Liver (tissue), 9 donors: Measurements from ENCODE around the gene AGBL4. TPM values are rescaled to one million over a fixed set of nuclear protein-coding genes. Genes with fewer than 3 reads are reported as not detected.
A peak's percentile ranks its signal among the peaks of the same experiment; 100 is the strongest.

Experiments used
- DNase-seq: peaks from one replicate; pipeline ENCODE4 v3.0.0-alpha.2; 2017; ENCODE audit warnings: low spot score
- H3K27ac ChIP-seq, 2 donors: one replicate each; pipeline ENCODE4 v1.7.0; 2013; ENCODE audit warnings: inconsistent platforms in 2 of 2, low read length in 2 of 2, control low read depth in 1 of 2, low read depth in 1 of 2, mild to moderate bottlenecking in 1 of 2
- H3K27me3 ChIP-seq, 4 donors: one replicate each; pipeline versions ENCODE4 v1.6.1 to v1.7.0; 2013; ENCODE audit warnings: low read length in 3 of 4, inconsistent platforms in 1 of 4, mild to moderate bottlenecking in 1 of 4, moderate library complexity in 1 of 4; ENCODE audit not compliant: control insufficient read depth in 4 of 4, insufficient read depth in 4 of 4
- H3K36me3 ChIP-seq, 4 donors: one replicate each; pipeline versions ENCODE4 v1.6.1 to v1.7.0; 2013; ENCODE audit warnings: low read length in 3 of 4, mild to moderate bottlenecking in 3 of 4, low read depth in 1 of 4, moderate library complexity in 1 of 4; ENCODE audit not compliant: control insufficient read depth in 4 of 4, insufficient read depth in 3 of 4
- H3K4me1 ChIP-seq, 4 donors: one replicate each; pipeline versions ENCODE4 v1.6.1 to v1.7.0; 2013; ENCODE audit warnings: low read length in 3 of 4, mild to moderate bottlenecking in 3 of 4, moderate library complexity in 1 of 4; ENCODE audit not compliant: control insufficient read depth in 4 of 4, insufficient read depth in 4 of 4
- H3K4me3 ChIP-seq, 3 donors: one replicate each; pipeline versions ENCODE4 v1.6.1 to v1.7.0; 2013; ENCODE audit warnings: low read length in 3 of 3, control low read depth in 1 of 3, low read depth in 1 of 3, mild to moderate bottlenecking in 1 of 3
- H3K9ac ChIP-seq, 2 donors: one replicate each; pipeline ENCODE4 v1.7.0; 2013; ENCODE audit warnings: low read length in 2 of 2, mild to moderate bottlenecking in 2 of 2, moderate library complexity in 2 of 2, control low read depth in 1 of 2, low read depth in 1 of 2
- H3K9me3 ChIP-seq, 4 donors: one replicate each; pipeline versions ENCODE4 v1.6.1 to v1.7.0; 2013; ENCODE audit warnings: low read length in 3 of 4; ENCODE audit not compliant: control insufficient read depth in 4 of 4
- ATF3 ChIP-seq: IDR thresholded peaks from 2 replicates; pipeline ENCODE4 v1.6.1; 2016; ENCODE audit warnings: antibody characterized with exemption
- CTCF ChIP-seq: fragments of 150-350 bp; IDR thresholded peaks from 2 replicates; pipeline ENCODE4 v1.5.1; 2017; ENCODE audit warnings: improper control_type of control experiment, low read depth, low read length; ENCODE audit not compliant: missing input control
- EGR1 ChIP-seq, 2 donors: IDR thresholded peaks; 2 replicates each; pipeline ENCODE4 v1.6.1; 2016 to 2018; ENCODE audit warnings: antibody characterized with exemption in 2 of 2, low read depth in 2 of 2
- FOXA1 ChIP-seq: IDR thresholded peaks from 2 replicates; pipeline ENCODE4 v1.6.1; 2016; ENCODE audit warnings: antibody characterized with exemption
- FOXA2 ChIP-seq: IDR thresholded peaks from 2 replicates; pipeline ENCODE4 v1.6.1; 2016; ENCODE audit warnings: antibody characterized with exemption
- GABPA ChIP-seq, 2 donors: IDR thresholded peaks in 1 of 2; conservative IDR thresholded peaks in 1 of 2; 2 replicates each; pipeline ENCODE4 v1.6.1; 2016; ENCODE audit warnings: antibody characterized with exemption in 2 of 2, mild to moderate bottlenecking in 1 of 2, moderate library complexity in 1 of 2
- HNF4A ChIP-seq, 2 donors: conservative IDR thresholded peaks; 2 replicates each; pipeline ENCODE4 v1.6.1; 2016; ENCODE audit warnings: antibody characterized with exemption in 2 of 2, mild to moderate bottlenecking in 2 of 2
- HNF4G ChIP-seq: IDR thresholded peaks from 2 replicates; pipeline ENCODE4 v1.6.1; 2016; ENCODE audit warnings: antibody characterized with exemption
- JUND ChIP-seq, 2 donors: IDR thresholded peaks; 2 replicates each; pipeline ENCODE4 v1.6.1; 2016; ENCODE audit warnings: antibody characterized with exemption in 2 of 2
- MAX ChIP-seq: IDR thresholded peaks from 2 replicates; pipeline ENCODE4 v1.6.1; 2016; ENCODE audit warnings: antibody characterized with exemption
- NR2F2 ChIP-seq: IDR thresholded peaks from 2 replicates; pipeline ENCODE4 v1.6.1; 2016; ENCODE audit warnings: antibody characterized with exemption
- REST ChIP-seq: IDR thresholded peaks from 2 replicates; pipeline ENCODE4 v1.6.1; 2016; ENCODE audit warnings: antibody characterized with exemption, mild to moderate bottlenecking
- RXRA ChIP-seq, 2 donors: IDR thresholded peaks; 2 replicates each; pipeline ENCODE4 v1.6.1; 2017 to 2018; ENCODE audit warnings: antibody characterized with exemption in 2 of 2, mild to moderate bottlenecking in 1 of 2
- SP1 ChIP-seq: IDR thresholded peaks from 2 replicates; pipeline ENCODE4 v1.6.1; 2018; ENCODE audit warnings: antibody characterized with exemption, mild to moderate bottlenecking
- TAF1 ChIP-seq: conservative IDR thresholded peaks from 2 replicates; pipeline ENCODE4 v1.6.1; 2016; ENCODE audit warnings: antibody characterized with exemption, mild to moderate bottlenecking
- YY1 ChIP-seq: IDR thresholded peaks from 2 replicates; pipeline ENCODE4 v1.6.1; 2016; ENCODE audit warnings: antibody characterized with exemption, mild to moderate bottlenecking
- WGBS: extraction: QIAGEN DNeasy Blood & Tissue Kit; methylation state at CpG from one replicate; pipeline ENCODE4 v1.1.7; 2013; 5-methylcytosine and 5-hydroxymethylcytosine counted together
- polyA plus RNA-seq, 2 donors: library from polyadenylated mRNA; stranded (reverse) in 1 of 2; unstranded in 1 of 2; fragments of 200-250 nt in 1 of 2; fragments of >200 nt in 1 of 2; fragmentation: Nextera tagmentation in 1 of 2; extraction: Ambion mirVana in 1 of 2; gene quantifications; one replicate each; pipeline versions ENCODE4 v1.2.1 to v1.2.3, GENCODE V29; 2013 to 2015
- total RNA-seq, 2 donors: library from RNA; depleted of rRNA; stranded (reverse); fragments of >200 nt; gene quantifications; one replicate each; pipeline ENCODE4 v1.2.3, GENCODE V29; 2014
- donor health status: healthy.
- donor health status: healthy.
- donor health status: healthy.
- donor health status: healthy.
- donor health status: healthy.

Gene AGBL4
- total and polyA plus RNA-seq, 4 donors = 0.75 to 0.76 TPM; not detected in 2

GRCh38 chr1:48979940-48980339 is 1043.8 kb downstream of the AGBL4 start:
- DNase-seq = no peak
- Histone ChIP-seq H3K9me3 (no peaks in the 10 kb centered on the region), H3K27ac (no peak overlapping the region), H3K36me3 (no peaks in the 10 kb centered on the region), H3K4me1 (no peaks in the 10 kb centered on the region), H3K4me3 (no peak overlapping the region), H3K9ac (no peak overlapping the region), H3K27me3 (peaks cover 0 to 9% (median 0%) of the 10 kb centered on the region in 4 donors)
- WGBS = 94% methylated on average over 1 of the region's 1 CpG
- no peak for TF ChIP-seq MAX
- TF ChIP-seq FOXA2 = no peak
- TF ChIP-seq CTCF = no peak
- no peak for TF ChIP-seq TAF1
- TF ChIP-seq RXRA (IDR thresholded peaks at IDR 0.05) = no peak
- TF ChIP-seq HNF4A (conservative IDR thresholded peaks at IDR 0.05) = no peak
- TF ChIP-seq EGR1 (IDR thresholded peaks at IDR 0.05; ENCODE audit: low read depth in 2 of 2) = no peak
- no peak for TF ChIP-seq ATF3
- no peak for TF ChIP-seq YY1

GRCh38 chr1:48978413-48978812 is 1045.3 kb downstream of the AGBL4 start:
- no peak overlapping the region for H3K27ac ChIP-seq
- H3K27me3 ChIP-seq = peaks cover 0 to 2% (median 0%) of the 10 kb centered on the region in 4 donors
- WGBS = 41% methylated on average over 2 of the region's 2 CpGs
- no peak for TF ChIP-seq HNF4G
- peak; percentile 35 for TF ChIP-seq NR2F2
- H3K4me1 ChIP-seq = no peaks in the 10 kb centered on the region
- no peak for DNase-seq
- H3K36me3 ChIP-seq = no peaks in the 10 kb centered on the region
- H3K4me3 ChIP-seq = no peak overlapping the region
- no peak overlapping the region for H3K9ac ChIP-seq
- H3K9me3 ChIP-seq = no peaks in the 10 kb centered on the region

GRCh38 chr1:48977273-48977672 is 1046.5 kb downstream of the AGBL4 start:
- DNase-seq = no peak
- H3K4me3 ChIP-seq = no peak overlapping the region
- no peaks in the 10 kb centered on the region for H3K9me3 ChIP-seq
- 82% methylated on average over 2 of the region's 2 CpGs for WGBS
- no peaks in the 10 kb centered on the region for H3K4me1 ChIP-seq
- H3K27ac ChIP-seq = no peak overlapping the region
- no peak overlapping the region for H3K9ac ChIP-seq
- TF ChIP-seq SP1 = no peak
- peaks cover 0 to 2% (median 0%) of the 10 kb centered on the region in 4 donors for H3K27me3 ChIP-seq
- H3K36me3 ChIP-seq = no peaks in the 10 kb centered on the region

- Histone ChIP-seq H3K27me3 (no peaks in the 10 kb centered on the region), H3K27ac (no peak overlapping the region), H3K9me3 (no peaks in the 10 kb centered on the region), H3K4me1 (no peaks in the 10 kb centered on the region), H3K9ac (no peak overlapping the region), H3K4me3 (no peak overlapping the region), H3K36me3 (no peaks in the 10 kb centered on the region)
- 77% methylated on average over 1 of the region's 1 CpG for WGBS
- no peak for DNase-seq
- TF ChIP-seq SP1 = no peak
- no peak for TF ChIP-seq GABPA (IDR thresholded peaks at IDR 0.05 in 1 of 2, conservative IDR thresholded peaks at IDR 0.05 in 1 of 2)
- TF ChIP-seq RXRA (IDR thresholded peaks at IDR 0.05) = no peak
- no peak for TF ChIP-seq ATF3
- TF ChIP-seq HNF4G = no peak
- no peak for TF ChIP-seq YY1
- no peak for TF ChIP-seq REST
- TF ChIP-seq TAF1 = no peak
- no peak for TF ChIP-seq EGR1 (IDR thresholded peaks at IDR 0.05; ENCODE audit: low read depth in 2 of 2)
- no peak for TF ChIP-seq FOXA1
- no peak for TF ChIP-seq MAX
- no peak for TF ChIP-seq FOXA2
- no peak for TF ChIP-seq JUND (IDR thresholded peaks at IDR 0.05)
Observed at GRCh38 chr1:48969971-48970370, 1053.8 kb downstream of the AGBL4 start.
